HG03095 (cell line): ENCODE measurements around the gene TLE1.
A peak's percentile ranks its signal among the peaks of the same experiment; 100 is the strongest.

ENCODE experiments used
- ATAC-seq: cut with Tn5 transposase; IDR thresholded peaks from one replicate; pipeline ENCODE4 v1.9.1; 2021; ENCODE audit warnings: moderate library complexity; ENCODE audit not compliant: unreplicated experiment

The TLE1 gene

DNA sequence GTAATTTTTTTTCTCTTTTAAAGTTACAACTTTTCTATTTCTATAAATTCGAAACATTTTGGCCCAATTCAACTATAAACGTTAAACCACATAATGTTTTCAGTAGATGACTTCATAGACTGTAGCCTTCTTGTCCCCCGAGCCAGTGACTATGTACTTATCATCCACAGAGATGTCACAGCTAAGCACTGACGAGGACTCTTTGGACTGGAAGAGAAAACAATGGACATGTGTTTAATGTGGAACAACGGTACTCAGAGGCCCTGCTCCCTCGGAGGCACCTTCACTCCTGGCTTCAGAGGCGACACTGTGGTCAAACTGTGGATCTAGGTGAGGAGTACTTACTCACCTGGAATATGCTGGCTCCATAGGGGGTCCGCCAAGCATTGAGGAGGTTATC, 105.2 kb downstream of the TLE1 start:
- ATAC-seq = no peak

DNA sequence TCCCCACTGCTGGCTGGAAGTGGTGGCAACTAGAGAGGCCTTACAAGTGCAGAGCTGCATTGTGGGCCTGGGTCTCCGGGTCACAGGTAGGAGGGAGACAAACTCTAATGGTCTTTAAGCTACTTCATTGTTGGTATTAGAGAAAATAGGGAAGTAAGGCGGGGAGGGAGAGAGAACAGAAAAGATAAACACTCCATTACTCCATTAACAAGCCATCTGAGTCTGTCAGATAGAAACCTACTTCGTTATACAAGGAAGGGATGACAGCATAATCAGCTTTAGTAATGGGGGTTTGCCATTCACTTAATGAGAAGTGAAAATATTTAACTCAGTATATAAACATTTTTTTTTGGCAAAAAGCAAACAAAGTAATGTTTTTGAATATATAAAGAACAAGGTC, 107.4 kb downstream of the TLE1 start:
- no peak for ATAC-seq

DNA sequence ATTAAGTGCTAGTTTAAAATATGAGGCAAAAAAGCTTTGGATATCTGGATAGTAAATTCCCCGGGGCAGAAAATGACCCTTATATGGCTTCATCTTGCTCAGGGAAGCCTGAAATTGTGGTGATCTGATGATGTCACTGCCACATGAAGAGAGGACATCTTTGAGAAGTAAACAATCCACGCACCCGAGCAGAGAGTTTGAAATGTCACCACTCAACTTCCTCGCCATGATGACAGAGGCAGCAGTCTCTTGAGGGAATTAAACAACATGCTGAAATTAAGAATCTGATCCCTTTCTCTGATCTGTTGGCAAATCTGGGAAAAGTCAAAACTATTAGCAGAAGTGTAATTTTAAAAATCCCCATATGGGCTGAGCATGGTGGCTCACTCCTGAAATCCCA, 110.0 kb downstream of the TLE1 start:
- no peak for ATAC-seq

- no peak for ATAC-seq
These were observed 110.7 kb downstream of the TLE1 start for GRCh38 chr9:81578606-81579005.

DNA sequence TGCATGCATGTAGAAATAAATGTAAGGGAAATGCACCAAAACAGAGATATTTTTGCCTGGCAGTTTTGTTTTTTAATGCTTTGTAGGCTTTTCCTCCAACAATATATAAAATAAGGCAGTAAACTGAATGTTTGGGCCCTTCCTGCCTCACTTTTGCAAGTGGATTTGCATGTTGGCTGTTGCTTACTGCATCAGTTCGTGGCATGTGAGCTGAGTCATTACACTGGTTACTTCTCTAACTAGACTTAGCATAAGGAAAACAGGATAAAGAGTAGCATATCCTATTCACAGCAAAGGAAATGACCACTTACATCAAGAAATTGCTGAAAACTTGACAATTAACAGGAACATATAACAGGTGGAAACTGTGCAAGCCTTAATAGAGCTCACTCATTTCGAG, 113.4 kb downstream of the TLE1 start:
- ATAC-seq = no peak

DNA sequence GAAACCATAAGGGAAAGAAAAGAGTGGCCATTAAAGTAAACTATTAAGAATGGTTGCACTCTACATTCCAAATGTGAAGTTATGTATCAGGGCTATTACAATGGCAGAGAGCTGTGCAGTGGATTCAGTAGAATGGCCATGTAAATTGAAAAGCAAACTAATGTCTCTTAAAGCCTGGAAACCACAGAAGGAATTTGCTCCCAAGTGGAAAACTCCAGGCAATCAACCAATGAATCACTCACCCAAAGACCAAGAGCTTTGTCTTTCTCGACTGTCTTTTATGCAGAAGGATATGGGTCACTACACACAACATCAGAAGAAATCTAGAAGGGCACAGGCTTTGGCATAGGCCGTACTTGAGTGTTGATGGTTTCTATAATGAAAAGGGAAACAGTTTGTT, 114.9 kb downstream of the TLE1 start:
- ATAC-seq = no peak

- no peak for ATAC-seq
These were observed 115.7 kb downstream of the TLE1 start for GRCh38 chr9:81573415-81574321.

GRCh38 chr9:81570083-81570482, 119.3 kb downstream of the TLE1 start:
- no peak for ATAC-seq

GRCh38 chr9:81566074-81566698, 123.2 kb downstream of the TLE1 start:
- no peak for ATAC-seq

DNA sequence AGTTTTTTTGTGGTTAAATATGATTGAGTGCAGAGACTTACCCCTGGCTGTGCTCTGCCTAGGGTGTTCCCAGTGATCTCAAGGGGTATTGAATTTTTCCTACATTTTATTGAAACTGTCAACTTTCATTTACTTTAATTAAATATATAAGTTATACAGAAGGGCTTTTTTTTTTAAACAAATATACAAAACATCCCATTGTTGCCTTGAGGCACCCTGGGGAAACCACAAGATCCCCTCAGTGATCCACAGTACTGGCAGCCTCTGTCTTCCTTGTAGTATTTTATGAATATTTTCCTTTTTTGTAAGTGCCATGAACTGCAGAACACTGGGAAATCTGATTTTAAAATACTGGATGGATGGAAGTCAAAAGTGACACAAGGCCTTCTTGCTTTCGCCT, 123.7 kb downstream of the TLE1 start:
- ATAC-seq = no peak

GRCh38 chr9:81565144-81565543, 124.2 kb downstream of the TLE1 start:
- no peak for ATAC-seq

DNA sequence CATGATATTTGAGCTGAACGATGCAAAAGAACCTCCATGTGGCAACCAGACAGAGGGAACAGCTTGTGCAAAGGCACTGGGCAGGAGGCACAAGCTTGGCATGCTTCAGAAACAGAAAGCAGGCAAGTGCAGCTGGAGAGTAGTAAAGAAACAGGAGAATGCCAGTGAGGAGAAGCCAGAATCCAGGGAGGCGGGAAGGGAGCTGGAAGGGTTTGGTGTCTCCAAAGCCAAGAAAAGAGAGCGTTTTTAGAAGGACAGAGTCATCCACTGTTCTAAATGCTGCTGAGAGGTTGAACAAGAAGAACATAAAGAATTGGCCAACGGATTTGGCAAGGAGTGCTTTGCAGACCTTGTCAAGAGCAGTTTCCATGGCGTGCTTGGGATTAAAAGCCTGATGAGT, 124.7 kb downstream of the TLE1 start:
- ATAC-seq = no peak

DNA sequence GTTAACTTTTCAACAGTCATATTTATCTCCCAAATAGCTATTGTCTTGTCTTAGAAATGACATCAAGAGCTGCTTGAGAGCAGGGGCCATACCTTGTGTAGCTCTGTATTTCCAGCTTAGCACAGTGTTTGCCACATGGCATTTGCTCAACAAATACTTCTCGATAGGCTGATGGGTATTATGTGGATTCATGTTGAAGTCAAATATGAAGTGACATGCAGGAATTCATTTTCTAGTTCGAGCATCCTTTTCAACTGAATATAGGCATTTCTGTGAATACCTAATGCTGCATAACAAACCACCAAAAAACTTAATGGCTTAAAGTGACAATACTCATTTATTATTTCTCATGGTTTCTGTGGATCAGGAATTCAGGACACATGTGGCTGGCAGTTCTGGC, 125.6 kb downstream of the TLE1 start:
- no peak for ATAC-seq

- ATAC-seq = no peak
These were observed 126.3 kb downstream of the TLE1 start for GRCh38 chr9:81563020-81563407.

DNA sequence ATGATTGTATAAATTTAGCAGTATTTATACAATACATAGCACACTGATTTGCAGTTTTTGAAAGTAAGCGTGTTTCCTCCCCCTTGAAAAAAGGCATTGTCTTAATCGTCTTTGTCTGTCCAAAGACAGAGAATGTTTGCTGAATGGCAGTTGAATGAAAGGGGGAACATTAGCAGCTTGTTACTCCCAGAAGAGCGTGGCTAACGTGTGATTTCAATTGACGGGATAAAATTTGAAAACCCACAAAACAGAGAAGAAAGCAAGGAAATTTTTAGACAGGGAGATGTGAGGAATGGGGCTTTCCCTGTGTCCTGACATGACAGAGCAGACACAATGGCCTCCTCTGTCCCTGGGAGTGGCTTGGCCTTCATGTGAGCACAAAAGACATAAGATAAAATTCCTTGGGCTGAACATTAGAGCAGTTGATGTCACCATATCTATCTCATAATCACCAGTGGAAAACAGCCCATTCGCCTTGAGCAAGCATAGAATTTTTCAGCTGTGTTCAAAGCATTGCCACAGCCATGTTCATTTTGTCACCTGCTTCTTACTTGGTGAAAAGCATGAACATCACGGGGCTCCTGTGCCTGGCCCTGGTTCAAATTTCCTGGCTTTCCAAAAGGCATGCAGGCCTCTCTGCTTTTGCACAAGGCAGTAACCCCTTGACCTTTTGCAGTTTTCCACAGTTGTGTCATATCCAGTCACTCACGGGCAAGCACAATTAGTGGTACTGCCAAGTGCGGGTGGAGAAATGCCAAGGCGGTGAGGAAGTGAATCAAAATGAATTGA, 126.9 kb downstream of the TLE1 start:
- ATAC-seq = no peak

GRCh38 chr9:81560851-81561732, 128.3 kb downstream of the TLE1 start:
- peak; percentile 55 for ATAC-seq

GRCh38 chr9:81559709-81560108, 129.6 kb downstream of the TLE1 start:
- no peak for ATAC-seq

DNA sequence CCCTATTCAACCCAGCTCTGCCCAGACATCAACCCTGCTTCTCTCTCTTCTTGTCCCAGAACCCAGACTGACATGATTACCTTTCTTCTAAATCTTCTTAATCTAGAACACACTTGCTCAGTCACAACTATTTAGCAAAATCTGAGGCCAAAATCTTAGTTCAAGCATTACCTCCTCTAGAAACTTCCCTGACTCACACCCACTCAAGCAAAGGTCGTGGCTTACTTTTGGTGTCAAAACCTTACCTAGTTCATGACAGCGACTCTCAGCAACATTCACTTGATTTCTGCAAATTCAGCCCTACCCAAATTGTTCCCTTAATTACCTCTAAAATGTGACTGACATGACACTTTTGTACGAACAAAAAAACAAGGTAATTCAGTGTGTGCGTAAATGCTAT, 130.2 kb downstream of the TLE1 start:
- ATAC-seq = no peak

GRCh38 chr9:81558091-81558830, 131.1 kb downstream of the TLE1 start:
- no peak for ATAC-seq

- no peak for ATAC-seq
These were observed 131.8 kb downstream of the TLE1 start for GRCh38 chr9:81557452-81558090.
